CD14-positive monocyte (primary cell): ENCODE measurements around the gene DNAH11. TPM values are rescaled to one million over a fixed set of nuclear protein-coding genes. Genes with fewer than 3 reads are reported as not detected.

ENCODE experiments used
- DNase-seq, 3 donors: peaks; one replicate each; pipeline ENCODE4 v3.0.0-alpha.2; 2011 to 2022
- H2AFZ ChIP-seq: 2 replicates; pipeline ENCODE4 v1.6.0; 2012; ENCODE audit warnings: mild to moderate bottlenecking, low read depth, low read length, inconsistent platforms; ENCODE audit not compliant: insufficient read depth, poor library complexity, severe bottlenecking
- H3K27ac ChIP-seq, 2 donors: 1 replicate in 1 of 2; 2 replicates in 1 of 2; pipeline ENCODE4 v1.5.1; 2012 to 2013; ENCODE audit warnings: low read length in 2 of 2, control low read depth in 1 of 2, inconsistent platforms in 1 of 2, low read depth in 1 of 2, mild to moderate bottlenecking in 1 of 2
- H3K27me3 ChIP-seq, 2 donors: one replicate each; pipeline versions ENCODE4 v1.6.0 to v1.6.1; 2011 to 2013; ENCODE audit warnings: low read length in 2 of 2; ENCODE audit not compliant: control insufficient read depth in 2 of 2, insufficient read depth in 2 of 2
- H3K36me3 ChIP-seq, 2 donors: replicated peaks in 1 of 2; 1 replicate in 1 of 2; 2 replicates in 1 of 2; pipeline versions ENCODE4 v1.5.1 to v1.6.1; 2012 to 2013; ENCODE audit warnings: low read length in 2 of 2, control low read depth in 1 of 2, inconsistent platforms in 1 of 2, mild to moderate bottlenecking in 1 of 2; ENCODE audit not compliant: insufficient read depth in 2 of 2, control insufficient read depth in 1 of 2
- H3K4me1 ChIP-seq, 2 donors: 1 replicate in 1 of 2; 2 replicates in 1 of 2; pipeline versions ENCODE4 v1.5.1 to v1.6.1; 2012 to 2013; ENCODE audit warnings: low read length in 2 of 2, control low read depth in 1 of 2, inconsistent platforms in 1 of 2, mild to moderate bottlenecking in 1 of 2, moderate library complexity in 1 of 2; ENCODE audit not compliant: insufficient read depth in 2 of 2, control insufficient read depth in 1 of 2
- H3K4me2 ChIP-seq: replicated peaks from 2 replicates; pipeline ENCODE3; 2012; ENCODE audit warnings: low read length, moderate library complexity, mild to moderate bottlenecking; ENCODE audit not compliant: poor library complexity, severe bottlenecking; ENCODE audit errors: extremely low read depth
- H3K4me3 ChIP-seq, 3 experiments: fragments of 200-600 bp in 1 of 3; sonication (generic) in 1 of 3; replicated peaks in 1 of 3; 1 replicate in 2 of 3; 2 replicates in 1 of 3; pipeline ENCODE4 v1.5.1; 2011 to 2013; ENCODE audit warnings: low read length in 3 of 3, mild to moderate bottlenecking in 3 of 3, control low read depth in 2 of 3, low read depth in 2 of 3, inconsistent platforms in 1 of 3, moderate library complexity in 1 of 3
- H3K79me2 ChIP-seq: 2 replicates; pipeline ENCODE4 v1.6.0; 2012; ENCODE audit warnings: mild to moderate bottlenecking, control low read depth, inconsistent platforms, low read length, moderate library complexity; ENCODE audit not compliant: insufficient read depth
- H3K9ac ChIP-seq: 2 replicates; pipeline ENCODE4 v1.6.0; 2017; ENCODE audit warnings: low read length, mild to moderate bottlenecking; ENCODE audit not compliant: insufficient read depth, poor library complexity, severe bottlenecking
- H3K9me3 ChIP-seq, 2 donors: replicated peaks in 1 of 2; 1 replicate in 1 of 2; 2 replicates in 1 of 2; pipeline versions ENCODE4 v1.5.1 to v1.6.1; 2012 to 2013; ENCODE audit warnings: low read length in 2 of 2, control low read depth in 1 of 2; ENCODE audit not compliant: control insufficient read depth in 1 of 2, insufficient read depth in 1 of 2
- H4K20me1 ChIP-seq: 2 replicates; pipeline ENCODE4 v1.6.0; 2012; ENCODE audit warnings: mild to moderate bottlenecking, low read length, control low read depth, moderate library complexity; ENCODE audit not compliant: insufficient read depth
- H3K27ac Mint-ChIP-seq, 7 donors: one replicate each; pipeline ENCODE4 v1.8.0; 2020; ENCODE audit warnings: mild to moderate bottlenecking in 7 of 7, mixed read lengths in 7 of 7, moderate library complexity in 6 of 7, inconsistent platforms in 2 of 7
- H3K27me3 Mint-ChIP-seq, 3 donors: one replicate each; pipeline ENCODE4 v1.8.0; 2021 to 2022; ENCODE audit warnings: low read depth in 3 of 3, mild to moderate bottlenecking in 3 of 3, mixed read lengths in 3 of 3, moderate library complexity in 3 of 3, inconsistent platforms in 1 of 3
- H3K36me3 Mint-ChIP-seq, 2 donors: one replicate each; pipeline ENCODE4 v1.8.0; 2020; ENCODE audit warnings: mixed read lengths in 2 of 2, inconsistent platforms in 1 of 2, mild to moderate bottlenecking in 1 of 2
- H3K4me1 Mint-ChIP-seq: one replicate; pipeline ENCODE4 v1.8.0; 2020; ENCODE audit warnings: mild to moderate bottlenecking, mixed read lengths
- H3K4me3 Mint-ChIP-seq, 2 donors: one replicate each; pipeline ENCODE4 v1.8.0; 2020; ENCODE audit warnings: mild to moderate bottlenecking in 2 of 2, mixed read lengths in 2 of 2, moderate library complexity in 1 of 2
- H3K9me3 Mint-ChIP-seq, 7 donors: one replicate each; pipeline ENCODE4 v1.8.0; 2020 to 2022; ENCODE audit warnings: mixed read lengths in 7 of 7, mild to moderate bottlenecking in 6 of 7, moderate library complexity in 6 of 7, inconsistent platforms in 2 of 7
- WGBS: methylation state at CpG from one replicate; pipeline ENCODE4 v1.1.5; 2013; ENCODE audit warnings: missing lambda C conversion rate; ENCODE audit not compliant: insufficient coverage; 5-methylcytosine and 5-hydroxymethylcytosine counted together
- intact Hi-C, 2 donors: fragments of 100-400 bp; cut with micrococcal nuclease; formaldehyde crosslinking; loops; one replicate each; pipeline versions ENCODE4 v1.15.0 to v1.15.1; 2023
- polyA plus RNA-seq, 3 donors: library from polyadenylated mRNA; depleted of rRNA in 1 of 3; unstranded in 2 of 3; stranded (reverse) in 1 of 3; fragments of 300-500 nt in 2 of 3; fragments of >200 nt in 1 of 3; fragmentation: Illumina TruSeq in 2 of 3; gene quantifications; 1 replicate in 2 of 3; 2 replicates in 1 of 3; pipeline ENCODE4 v1.2.3, GENCODE V29; 2012 to 2021
- TF ChIP-seq, protein P1 (sequence below): fragments of 200-600 bp; IDR thresholded peaks from one replicate; pipeline ENCODE4 v1.8.0; 2022; ENCODE audit warnings: antibody characterized with exemption, mild to moderate bottlenecking

The DNAH11 gene
- polyA plus RNA-seq, 3 donors, result not detected

DNA sequence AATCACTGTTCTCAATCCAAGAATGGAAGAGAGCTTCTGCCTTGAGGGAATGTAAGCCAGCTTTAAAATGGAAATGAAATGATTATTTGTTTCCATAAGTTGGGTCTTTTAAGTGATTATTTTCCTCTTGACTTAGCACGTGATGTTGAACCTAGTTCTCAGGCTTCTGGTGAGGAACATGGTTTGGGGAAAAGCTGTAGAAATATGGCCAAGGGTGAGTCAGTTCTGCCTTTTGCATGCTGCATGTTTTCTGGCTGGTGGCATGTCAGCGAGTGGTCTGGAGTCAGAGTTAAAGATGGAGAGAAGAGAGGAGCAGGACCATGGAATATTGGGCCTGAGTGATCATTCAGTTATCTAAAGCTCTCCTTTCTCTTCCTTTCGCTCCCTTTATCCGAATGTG is 54.0 kb downstream of the DNAH11 start:
- DNase-seq, result no peak
- H3K4me1 Mint-ChIP-seq, result no peaks in the 10 kb centered on the region
- peaks cover 0 to 3% (median 2%) of the 10 kb centered on the region in 3 donors for H3K27me3 Mint-ChIP-seq
- no peak overlapping the region for H2AFZ ChIP-seq
- H3K27ac Mint-ChIP-seq, result no peak overlapping the region
- no peaks in the 10 kb centered on the region for H3K36me3 Mint-ChIP-seq
- WGBS, result 90% methylated on average over 1 of the region's 4 CpGs
- H3K9me3 Mint-ChIP-seq, result peaks cover 0 to 6% (median 3%) of the 10 kb centered on the region in 7 donors
- H3K36me3 ChIP-seq, result no peaks in the 10 kb centered on the region
- no peaks in the 10 kb centered on the region for H3K27me3 ChIP-seq
- no peak overlapping the region for H3K27ac ChIP-seq
- no peak overlapping the region for H3K4me3 ChIP-seq
- H4K20me1 ChIP-seq, result no peaks in the 10 kb centered on the region
- intact Hi-C loops, result no loop called here
- H3K4me3 Mint-ChIP-seq, result no peak overlapping the region
- H3K4me2 ChIP-seq, result no peak overlapping the region
- no peaks in the 10 kb centered on the region for H3K4me1 ChIP-seq
- H3K79me2 ChIP-seq, result no peaks in the 10 kb centered on the region
- H3K9me3 ChIP-seq, result no peaks in the 10 kb centered on the region
- TF ChIP-seq, protein P1, sequence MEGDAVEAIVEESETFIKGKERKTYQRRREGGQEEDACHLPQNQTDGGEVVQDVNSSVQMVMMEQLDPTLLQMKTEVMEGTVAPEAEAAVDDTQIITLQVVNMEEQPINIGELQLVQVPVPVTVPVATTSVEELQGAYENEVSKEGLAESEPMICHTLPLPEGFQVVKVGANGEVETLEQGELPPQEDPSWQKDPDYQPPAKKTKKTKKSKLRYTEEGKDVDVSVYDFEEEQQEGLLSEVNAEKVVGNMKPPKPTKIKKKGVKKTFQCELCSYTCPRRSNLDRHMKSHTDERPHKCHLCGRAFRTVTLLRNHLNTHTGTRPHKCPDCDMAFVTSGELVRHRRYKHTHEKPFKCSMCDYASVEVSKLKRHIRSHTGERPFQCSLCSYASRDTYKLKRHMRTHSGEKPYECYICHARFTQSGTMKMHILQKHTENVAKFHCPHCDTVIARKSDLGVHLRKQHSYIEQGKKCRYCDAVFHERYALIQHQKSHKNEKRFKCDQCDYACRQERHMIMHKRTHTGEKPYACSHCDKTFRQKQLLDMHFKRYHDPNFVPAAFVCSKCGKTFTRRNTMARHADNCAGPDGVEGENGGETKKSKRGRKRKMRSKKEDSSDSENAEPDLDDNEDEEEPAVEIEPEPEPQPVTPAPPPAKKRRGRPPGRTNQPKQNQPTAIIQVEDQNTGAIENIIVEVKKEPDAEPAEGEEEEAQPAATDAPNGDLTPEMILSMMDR, result no peak
- H3K9ac ChIP-seq, result no peak overlapping the region

DNA sequence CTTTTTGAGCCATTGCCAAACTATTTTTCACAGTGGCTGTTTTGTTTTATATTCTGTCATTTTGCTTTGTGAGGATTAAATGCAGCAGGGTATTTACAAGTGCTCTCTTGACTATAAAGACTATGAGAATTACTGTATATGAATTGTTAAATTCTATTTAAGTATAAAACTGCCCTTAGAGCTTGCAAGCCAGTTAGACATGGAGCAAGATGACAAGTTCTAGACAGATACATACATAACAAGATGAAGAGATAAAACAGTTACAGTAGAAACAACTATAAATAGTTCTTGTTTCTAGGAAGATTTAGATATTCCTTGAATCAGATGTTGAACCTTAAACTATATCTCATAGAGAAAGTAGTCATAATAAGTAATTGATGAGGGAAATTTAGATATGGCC is 60.6 kb downstream of the DNAH11 start:
- Histone ChIP-seq H3K36me3 (no peaks in the 10 kb centered on the region), H3K79me2 (no peaks in the 10 kb centered on the region), H2AFZ (no peak overlapping the region), H3K9ac (no peak overlapping the region), H3K4me1 (no peaks in the 10 kb centered on the region), H4K20me1 (no peaks in the 10 kb centered on the region), H3K27ac (no peak overlapping the region), H3K4me3 (no peak overlapping the region), H3K9me3 (no peaks in the 10 kb centered on the region), H3K27me3 (no peaks in the 10 kb centered on the region), H3K4me2 (no peak overlapping the region)
- Mint-ChIP-seq H3K9me3 (peaks cover 0 to 5% (median 0%) of the 10 kb centered on the region in 7 donors), H3K36me3 (no peaks in the 10 kb centered on the region), H3K4me1 (no peaks in the 10 kb centered on the region), H3K4me3 (no peak overlapping the region), H3K27ac (no peak overlapping the region), H3K27me3 (peaks cover 0 to 2% (median 1%) of the 10 kb centered on the region in 3 donors)
- no peak for DNase-seq
- intact Hi-C loops, result no loop called here
- TF ChIP-seq, protein P1, result no peak
